Neural cell (in vitro differentiated cells): ENCODE results near the gene DPH1. TPM values are rescaled to one million over a fixed set of nuclear protein-coding genes. Genes with fewer than 3 reads are reported as not detected.

Experiments
- H2AFZ ChIP-seq: fragments of 200-600, 300-800 bp; sonication (generic), shearing (Covaris generic); 2 replicates; pipeline ENCODE4 v1.6.0; 2014; ENCODE audit warnings: low read depth, mild to moderate bottlenecking, antibody characterized with exemption, low read length, moderate library complexity
- H3F3A ChIP-seq: fragments of 200-600 bp; shearing (Covaris generic); 2 replicates; pipeline ENCODE4 v1.6.1; 2016; ENCODE audit warnings: mild to moderate bottlenecking, moderate library complexity, mixed read lengths, antibody characterized with exemption, low read length; ENCODE audit not compliant: insufficient read depth, poor library complexity, severe bottlenecking
- H3K27ac ChIP-seq: fragments of 200-600, 300-800 bp; sonication (generic), shearing (Covaris generic); 2 replicates; pipeline ENCODE4 v1.5.1; 2014; ENCODE audit warnings: mild to moderate bottlenecking, low read length, moderate library complexity
- H3K27me3 ChIP-seq: fragments of 300-800, 200-600 bp; sonication (generic), shearing (Covaris generic); 2 replicates; pipeline ENCODE4 v1.6.0; 2014; ENCODE audit warnings: mild to moderate bottlenecking, low read depth, low read length, moderate library complexity; ENCODE audit not compliant: insufficient read depth
- H3K36me3 ChIP-seq: fragments of 300-800, 200-600 bp; sonication (generic), shearing (Covaris generic); 2 replicates; pipeline ENCODE4 v1.5.1; 2014; ENCODE audit warnings: mild to moderate bottlenecking, antibody characterized with exemption, low read length, moderate library complexity; ENCODE audit not compliant: insufficient read depth
- H3K4me2 ChIP-seq: fragments of 300-800, 200-600 bp; sonication (generic), shearing (Covaris generic); 2 replicates; pipeline ENCODE4 v1.6.0; 2014; ENCODE audit warnings: mild to moderate bottlenecking, low read length
- H3K4me3 ChIP-seq: fragments of 300-800, 200-600 bp; sonication (generic), shearing (Covaris generic); 2 replicates; pipeline ENCODE4 v1.5.1; 2014; ENCODE audit warnings: mild to moderate bottlenecking, low read length, moderate library complexity
- H3K79me2 ChIP-seq: fragments of 200-600 bp; shearing (Covaris generic); replicated peaks from 2 replicates; pipeline ENCODE4 v1.6.0; 2014; ENCODE audit warnings: mild to moderate bottlenecking, low read length, moderate library complexity; ENCODE audit not compliant: insufficient read depth
- H3K9ac ChIP-seq: fragments of 300-800, 200-600 bp; sonication (generic), shearing (Covaris generic); 2 replicates; pipeline ENCODE4 v1.6.1; 2016; ENCODE audit warnings: mild to moderate bottlenecking, low read length, mixed read lengths
- H3K9me2 ChIP-seq: fragments of 200-600 bp; shearing (Covaris generic); 2 replicates; pipeline ENCODE4 v1.6.1; 2016; ENCODE audit warnings: mild to moderate bottlenecking, low read length, mixed read lengths; ENCODE audit not compliant: insufficient read depth
- H3K9me3 ChIP-seq: fragments of 200-600, 300-800 bp; sonication (generic), shearing (Covaris generic); 2 replicates; pipeline ENCODE4 v1.6.1; 2016; ENCODE audit warnings: mild to moderate bottlenecking, mixed run types, low read length, moderate library complexity, mixed read lengths
- H4K20me1 ChIP-seq: fragments of 200-600 bp; shearing (Covaris generic); 2 replicates; pipeline ENCODE4 v1.6.1; 2016; ENCODE audit warnings: mild to moderate bottlenecking, mixed run types; ENCODE audit not compliant: insufficient read depth
- CTCF ChIP-seq: fragments of 450-650 bp; IDR thresholded peaks from 2 replicates; pipeline ENCODE4 v1.5.1; 2014; ENCODE audit warnings: antibody characterized with exemption, mild to moderate bottlenecking, moderate library complexity; ENCODE audit not compliant: poor library complexity, severe bottlenecking
- EP300 ChIP-seq: fragments of 450-650 bp; conservative IDR thresholded peaks from 2 replicates; pipeline ENCODE4 v1.6.1; 2014; ENCODE audit warnings: antibody characterized with exemption, mild to moderate bottlenecking, moderate library complexity; ENCODE audit not compliant: poor library complexity, severe bottlenecking
- EZH2 ChIP-seq: fragments of 200-600, 300-800 bp; shearing (Covaris generic), sonication (generic); IDR thresholded peaks from 2 replicates; pipeline ENCODE4 v1.6.1; 2014; ENCODE audit warnings: antibody characterized with exemption, low read length, borderline replicate concordance, mild to moderate bottlenecking; ENCODE audit not compliant: insufficient read depth, poor library complexity, severe bottlenecking
- MXI1 ChIP-seq: fragments of 450-650 bp; conservative IDR thresholded peaks from 2 replicates; pipeline ENCODE4 v1.6.1; 2014; ENCODE audit warnings: antibody characterized with exemption, mild to moderate bottlenecking; ENCODE audit not compliant: poor library complexity, severe bottlenecking
- POLR2AphosphoS5 ChIP-seq: IDR thresholded peaks from 2 replicates; pipeline ENCODE4 v1.6.1; 2012
- RAD21 ChIP-seq: fragments of 450-650 bp; conservative IDR thresholded peaks from 2 replicates; pipeline ENCODE4 v1.6.1; 2014; ENCODE audit warnings: antibody characterized with exemption, mild to moderate bottlenecking, moderate library complexity
- REST ChIP-seq: IDR thresholded peaks from 2 replicates; pipeline ENCODE4 v1.6.1; 2012; ENCODE audit warnings: borderline replicate concordance
- SMC3 ChIP-seq: fragments of 450-650 bp; conservative IDR thresholded peaks from 2 replicates; pipeline ENCODE4 v1.6.1; 2014; ENCODE audit warnings: antibody characterized with exemption, mild to moderate bottlenecking, moderate library complexity; ENCODE audit not compliant: poor library complexity
- TAF1 ChIP-seq: IDR thresholded peaks from 2 replicates; pipeline ENCODE4 v1.6.1; 2012; ENCODE audit warnings: low read depth
- polyA plus RNA-seq: library from polyadenylated mRNA; depleted of rRNA; stranded (reverse); fragments of >200 nt; gene quantifications from 2 replicates; pipeline ENCODE4 v1.2.3, GENCODE V29; 2014

Gene DPH1
- polyA plus RNA-seq, 1 donor from 2014 or later = 44.8 TPM

- Histone ChIP-seq H3K9ac (no peak overlapping the region), H3F3A (no peaks in the 10 kb centered on the region), H3K27me3 (no peaks in the 10 kb centered on the region), H3K27ac (no peak overlapping the region), H3K79me2 (no peaks in the 10 kb centered on the region), H3K4me2 (no peak overlapping the region), H4K20me1 (no peaks in the 10 kb centered on the region), H3K36me3 (no peaks in the 10 kb centered on the region), H2AFZ (no peak overlapping the region), H3K9me2 (no peaks in the 10 kb centered on the region), H3K4me3 (no peak overlapping the region), H3K9me3 (no peaks in the 10 kb centered on the region)
- TF ChIP-seq TAF1 (no peak), EP300 (no peak), MXI1 (no peak), EZH2 (no peak), POLR2AphosphoS5 (no peak), REST (no peak), SMC3 (no peak), CTCF (no peak), RAD21 (no peak)
These were observed 37.2 kb downstream of the DPH1 start for GRCh38 chr17:2067048-2067561.

GRCh38 chr17:2067608-2068024 lies 37.7 kb downstream of the DPH1 start:
- H3K9ac ChIP-seq = no peak overlapping the region
- TF ChIP-seq EZH2 (no peak), RAD21 (no peak)
- no peaks in the 10 kb centered on the region for H3K36me3 ChIP-seq
- H3K27ac ChIP-seq = no peak overlapping the region
- no peaks in the 10 kb centered on the region for H3K79me2 ChIP-seq
- no peaks in the 10 kb centered on the region for H4K20me1 ChIP-seq
- H3K9me3 ChIP-seq = no peaks in the 10 kb centered on the region
- H3F3A ChIP-seq = no peaks in the 10 kb centered on the region
- H2AFZ ChIP-seq = no peak overlapping the region
- H3K4me3 ChIP-seq = no peak overlapping the region
- H3K4me2 ChIP-seq = no peak overlapping the region
- H3K27me3 ChIP-seq = no peaks in the 10 kb centered on the region
- no peaks in the 10 kb centered on the region for H3K9me2 ChIP-seq
